Fibroblast of mammary gland (primary cell): ENCODE data around the gene TMEM147.

Experiments used
- DNase-seq: peaks from one replicate; pipeline ENCODE4 v3.0.0-alpha.2; 2010; ENCODE audit warnings: low read depth
- H3K4me3 ChIP-seq: 2 replicates; pipeline ENCODE4 v1.5.1; 2011; ENCODE audit warnings: low read depth, mild to moderate bottlenecking, low read length, moderate library complexity; ENCODE audit not compliant: control insufficient read depth
- TF ChIP-seq, protein P1 (sequence below): conservative IDR thresholded peaks from 2 replicates; pipeline ENCODE4 v1.5.1; 2011; ENCODE audit warnings: low read depth, low read length, inconsistent platforms; ENCODE audit not compliant: control insufficient read depth, insufficient read depth

Gene TMEM147

GRCh38 chr19:35510626-35510964, 34.8 kb upstream of the TMEM147 start:
- DNase-seq, result no peak
- TF ChIP-seq, protein P1, sequence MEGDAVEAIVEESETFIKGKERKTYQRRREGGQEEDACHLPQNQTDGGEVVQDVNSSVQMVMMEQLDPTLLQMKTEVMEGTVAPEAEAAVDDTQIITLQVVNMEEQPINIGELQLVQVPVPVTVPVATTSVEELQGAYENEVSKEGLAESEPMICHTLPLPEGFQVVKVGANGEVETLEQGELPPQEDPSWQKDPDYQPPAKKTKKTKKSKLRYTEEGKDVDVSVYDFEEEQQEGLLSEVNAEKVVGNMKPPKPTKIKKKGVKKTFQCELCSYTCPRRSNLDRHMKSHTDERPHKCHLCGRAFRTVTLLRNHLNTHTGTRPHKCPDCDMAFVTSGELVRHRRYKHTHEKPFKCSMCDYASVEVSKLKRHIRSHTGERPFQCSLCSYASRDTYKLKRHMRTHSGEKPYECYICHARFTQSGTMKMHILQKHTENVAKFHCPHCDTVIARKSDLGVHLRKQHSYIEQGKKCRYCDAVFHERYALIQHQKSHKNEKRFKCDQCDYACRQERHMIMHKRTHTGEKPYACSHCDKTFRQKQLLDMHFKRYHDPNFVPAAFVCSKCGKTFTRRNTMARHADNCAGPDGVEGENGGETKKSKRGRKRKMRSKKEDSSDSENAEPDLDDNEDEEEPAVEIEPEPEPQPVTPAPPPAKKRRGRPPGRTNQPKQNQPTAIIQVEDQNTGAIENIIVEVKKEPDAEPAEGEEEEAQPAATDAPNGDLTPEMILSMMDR, result no peak

GRCh38 chr19:35511337-35511736, 34.1 kb upstream of the TMEM147 start:
- H3K4me3 ChIP-seq, result no peak overlapping the region
- TF ChIP-seq, protein P1, result no peak
- DNase-seq, result no peak

More at GRCh38 chr19:35510626-35510964, 34.8 kb upstream of the TMEM147 start:
- H3K4me3 ChIP-seq, result no peak overlapping the region

DNA sequence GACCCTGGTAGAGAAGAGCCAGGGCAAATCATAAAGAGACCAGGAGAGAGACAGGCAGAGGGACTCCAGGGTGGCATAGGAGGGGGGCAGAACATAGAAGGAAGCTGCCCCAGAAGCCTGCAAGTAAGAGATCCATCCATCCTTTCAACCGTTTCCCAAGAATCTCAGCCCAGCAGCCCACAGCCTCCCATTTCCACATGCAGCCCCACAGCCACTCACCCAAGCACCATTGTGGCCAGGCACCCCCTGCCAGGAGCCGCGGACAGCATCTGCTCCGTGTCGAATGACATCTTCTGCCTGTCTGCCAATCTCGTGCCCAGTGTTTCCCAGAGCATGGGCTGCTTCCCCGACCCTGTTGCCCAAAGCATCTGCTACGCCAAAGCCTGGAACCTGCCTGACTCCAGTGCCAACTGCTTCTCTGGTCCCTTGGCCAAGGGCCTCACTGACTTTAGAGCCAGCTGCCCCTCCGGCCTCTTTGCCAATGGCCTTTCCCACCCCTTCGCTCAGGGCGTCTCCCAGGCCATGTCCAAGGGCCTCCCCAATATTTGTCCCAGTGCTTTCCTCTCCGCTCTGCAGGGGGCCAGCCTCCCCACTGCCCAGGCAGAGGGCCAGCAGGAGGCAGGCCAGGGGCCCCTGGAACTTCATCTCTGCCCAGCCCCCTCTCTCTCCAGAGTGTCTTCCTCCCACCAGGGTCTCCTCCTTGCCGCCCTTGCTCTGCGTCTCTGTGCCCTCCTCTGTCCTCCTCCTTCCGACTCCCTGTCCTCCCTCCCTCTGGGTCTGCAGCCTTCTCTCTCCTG, 32.4 kb upstream of the TMEM147 start:
- H3K4me3 ChIP-seq, result no peak overlapping the region
- TF ChIP-seq, protein P1, result no peak
- no peak for DNase-seq

GRCh38 chr19:35513628-35514281, 31.7 kb upstream of the TMEM147 start, which contains the start of gene DMKN:
TSS of gene DMKN (minus strand) at chr19:35513649. CDS start at chr19:35513475, 174 bp downstream.
- TF ChIP-seq, protein P1, result no peak
- DNase-seq, result peak; percentile 81

DNA sequence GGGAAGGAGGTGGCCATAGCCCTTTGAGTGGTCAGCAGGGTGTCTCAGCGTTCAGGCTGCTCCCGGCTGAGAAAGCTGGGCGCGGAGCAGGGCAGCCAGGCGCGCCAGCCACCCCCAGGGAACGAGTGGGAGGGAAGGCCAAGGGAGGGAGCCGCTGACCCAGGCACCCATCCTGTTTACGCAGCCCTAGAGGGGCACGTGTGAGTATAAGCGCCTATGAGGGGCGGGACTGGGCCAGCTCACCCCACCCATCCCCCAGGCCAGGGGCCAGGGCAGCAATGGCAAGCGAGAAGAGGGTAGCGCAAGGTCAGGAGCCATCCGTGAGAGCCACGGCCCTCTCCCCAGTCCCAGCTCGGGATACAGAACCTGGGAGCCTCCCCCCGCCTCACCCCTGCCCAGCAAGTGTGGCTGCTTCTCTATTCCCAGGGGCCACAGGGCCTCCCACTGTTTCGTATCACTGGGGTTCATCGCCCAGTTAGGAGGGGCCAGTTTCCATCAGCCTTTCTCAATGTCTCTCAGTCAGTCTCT, 31.1 kb upstream of the TMEM147 start:
- TF ChIP-seq, protein P1, result no peak
- no peak overlapping the region for H3K4me3 ChIP-seq
- DNase-seq, result peak; percentile 71

More at GRCh38 chr19:35513628-35514281, 31.7 kb upstream of the TMEM147 start, which contains the start of gene DMKN:
- no peak within 1 kb of the TSS for H3K4me3 ChIP-seq

GRCh38 chr19:35516310-35516709, 29.1 kb upstream of the TMEM147 start:
- DNase-seq, result no peak
- no peak overlapping the region for H3K4me3 ChIP-seq
- TF ChIP-seq, protein P1, result no peak
